RPMI8226 (cell line): Measurements from ENCODE around the gene MEX3C.
A peak's percentile ranks its signal among the peaks of the same experiment; 100 is the strongest.

Source experiments
- DNase-seq: peaks from one replicate; pipeline ENCODE4 v3.0.0-alpha.2; 2015

The MEX3C gene

DNA sequence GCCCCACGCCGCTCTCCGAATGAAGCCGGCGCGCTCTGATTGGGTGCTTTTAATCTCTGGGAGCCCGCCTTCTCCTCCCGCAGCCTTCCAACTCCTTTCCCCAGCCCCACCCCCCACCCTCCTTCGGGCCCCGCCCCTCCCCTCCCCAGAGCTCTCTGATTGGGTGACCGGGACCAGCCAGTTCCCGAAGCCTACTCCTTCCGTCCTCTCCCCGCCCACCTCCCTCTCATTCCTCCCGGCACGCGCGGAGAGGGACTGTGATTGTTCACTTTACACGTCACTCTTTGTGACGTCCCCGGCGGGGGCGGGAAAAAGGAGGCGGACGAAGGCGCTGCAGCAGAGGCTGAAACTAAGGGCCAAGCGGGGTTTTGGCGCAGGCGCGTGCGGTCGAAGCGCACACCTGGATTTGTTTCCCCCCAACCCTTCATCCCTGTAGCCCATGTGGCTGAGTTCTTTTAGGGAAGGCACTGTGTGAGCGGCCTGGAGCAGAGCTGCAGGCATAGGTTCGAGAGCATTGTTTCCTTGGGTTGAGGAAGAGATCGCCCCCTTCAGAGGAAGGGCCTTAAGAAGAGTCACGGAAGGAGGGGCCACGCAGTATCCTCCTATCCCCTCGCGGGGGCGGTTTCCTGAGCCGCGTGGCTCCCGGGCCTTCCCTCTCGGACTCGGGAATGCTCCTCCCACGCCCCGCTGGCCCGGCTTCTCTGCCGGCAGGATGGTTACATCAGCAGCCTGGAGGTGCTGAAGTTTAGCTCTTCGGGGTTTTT is at the start of gene MEX3C:
Gene MEX3C, minus strand, starts transcription at position 21 of the 764 bp plus-strand sequence. CDS start 361 bp downstream, outside the sequence.
- DNase-seq, result peak; percentile 100

DNA sequence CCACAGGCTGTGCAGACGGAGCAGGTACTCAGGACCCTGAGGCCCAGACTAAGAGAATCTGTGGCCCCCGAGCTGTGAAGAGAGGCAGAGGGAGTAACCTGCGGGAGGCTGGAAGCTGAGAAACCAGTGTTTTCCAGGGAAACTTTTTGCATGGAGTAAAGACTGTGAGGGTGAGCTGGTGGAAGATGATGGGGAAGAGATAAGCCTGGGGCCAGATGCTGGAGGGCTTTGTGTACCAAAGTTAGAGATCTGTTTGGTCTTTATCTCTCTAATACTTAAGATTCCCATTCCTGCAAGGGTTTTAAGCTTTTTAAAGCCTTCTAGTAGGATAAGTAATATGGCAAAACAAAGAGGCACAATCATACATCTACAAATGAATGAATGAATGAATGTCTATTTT is 43.7 kb upstream of the MEX3C start:
- DNase-seq, result no peak

DNA sequence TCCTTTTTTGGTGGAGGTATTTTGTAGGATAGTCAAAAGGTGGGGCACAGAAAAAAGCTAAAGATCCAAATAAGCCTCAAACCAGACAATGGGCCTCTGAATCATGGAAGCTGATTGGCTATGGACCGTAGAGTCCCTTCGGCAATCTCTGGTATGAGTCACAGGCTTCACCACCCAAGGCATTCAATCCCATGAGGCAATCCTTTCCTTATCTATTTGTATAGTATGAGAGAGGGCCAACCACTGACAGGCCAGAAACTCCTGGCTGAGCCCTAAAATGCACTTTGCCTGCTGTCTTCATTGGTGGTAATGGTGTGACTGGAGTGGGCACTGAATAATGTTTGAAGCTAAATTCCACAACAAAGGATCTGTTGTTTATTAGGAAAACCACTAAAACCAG is 38.7 kb upstream of the MEX3C start:
- DNase-seq, result no peak

DNA sequence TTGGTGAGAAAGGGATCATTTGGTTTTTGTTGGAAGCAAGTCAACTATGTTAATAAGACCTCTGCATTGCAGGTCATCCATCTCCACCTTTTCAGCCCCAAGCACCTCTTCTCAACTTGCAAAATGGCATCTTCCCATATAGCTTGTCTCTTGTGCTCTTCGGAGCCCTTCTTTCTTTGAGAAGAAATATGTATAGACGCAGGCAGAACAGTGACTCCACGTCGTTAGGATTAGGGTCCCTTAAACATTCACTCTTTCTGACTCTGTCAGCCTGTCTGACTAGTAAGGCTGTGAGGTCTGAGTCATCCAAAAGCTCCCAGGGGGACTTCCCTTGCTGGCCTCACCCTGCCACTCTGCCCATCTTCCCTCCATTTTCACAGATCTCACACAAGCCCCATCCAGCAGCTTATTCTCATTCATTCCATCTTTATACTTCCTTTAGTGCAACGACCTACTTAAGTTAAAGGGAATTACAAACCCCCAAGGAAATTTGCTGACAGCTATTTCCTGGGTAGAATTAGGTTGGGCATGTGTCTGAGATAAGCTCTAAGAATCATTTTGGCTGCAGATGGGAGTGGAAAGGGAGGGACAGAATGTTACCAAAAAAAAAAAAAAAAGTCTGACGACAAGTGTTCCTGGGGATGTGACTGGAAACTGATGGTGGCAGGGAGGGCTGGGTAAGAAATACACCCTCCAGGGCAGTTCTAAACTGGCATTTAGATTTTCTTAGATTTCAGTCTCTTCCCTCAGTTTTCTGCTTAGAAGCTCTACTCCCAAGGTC is 37.7 kb upstream of the MEX3C start:
- no peak for DNase-seq

DNA sequence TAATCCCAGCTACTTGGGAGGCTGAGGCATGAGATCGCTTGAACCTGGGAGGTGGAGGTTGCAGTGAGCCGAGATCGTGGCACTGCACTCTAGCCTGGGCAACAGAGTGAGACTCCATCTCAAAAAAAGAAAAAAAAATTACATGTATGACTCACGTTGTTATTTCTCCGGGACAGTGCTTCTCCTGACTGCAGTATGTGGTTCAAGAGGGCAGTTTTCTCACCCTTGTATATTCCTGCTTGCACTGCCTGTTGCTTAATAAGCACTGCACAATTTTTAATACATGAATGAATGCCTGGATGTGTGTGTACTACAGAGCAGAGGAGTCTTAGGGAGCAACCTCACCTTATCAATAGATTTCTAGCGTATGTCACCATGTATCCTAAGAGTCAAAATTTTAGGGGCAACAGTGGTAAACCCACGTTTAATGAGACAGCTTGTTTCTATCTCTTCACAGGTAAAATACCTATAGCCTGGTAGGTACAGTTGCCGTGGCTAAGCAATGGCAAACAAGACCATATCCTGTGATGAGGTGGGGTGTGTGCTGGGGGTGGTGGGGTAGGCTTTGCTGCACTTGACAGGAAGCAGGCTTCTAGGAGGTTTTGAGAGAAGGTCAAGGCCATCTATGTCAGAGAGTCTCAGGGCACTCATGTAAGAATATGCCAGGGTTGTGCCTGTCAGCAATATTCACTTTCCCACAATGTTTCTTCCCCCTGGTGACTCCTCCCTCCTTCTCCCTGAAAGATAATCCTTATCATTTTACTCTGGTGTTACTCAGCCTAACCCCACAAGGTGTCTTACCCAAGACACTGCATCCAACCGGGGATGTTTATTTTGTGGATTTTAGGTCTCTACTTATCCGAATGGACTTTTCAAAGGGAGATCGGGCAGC is 36.9 kb upstream of the MEX3C start:
- no peak for DNase-seq

DNA sequence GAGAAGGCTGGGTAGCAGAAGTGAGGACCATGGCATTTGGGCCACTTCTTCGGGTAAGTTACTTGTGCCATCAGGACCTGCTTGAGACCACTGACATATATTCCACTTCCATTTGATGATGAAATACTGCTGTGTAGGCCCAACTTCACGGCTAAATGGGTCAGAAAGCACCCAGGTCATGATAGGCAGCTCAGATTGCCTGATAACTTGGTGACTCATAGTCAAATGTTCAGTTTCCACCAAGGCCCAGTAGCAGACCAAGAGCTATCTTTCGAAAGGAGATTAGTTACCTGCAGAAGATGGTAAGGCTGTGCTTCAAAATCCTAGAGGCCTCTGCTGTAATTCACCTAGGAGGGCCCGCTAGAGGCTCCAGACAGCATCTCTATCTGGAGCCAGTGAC is 31.8 kb upstream of the MEX3C start:
- DNase-seq, result no peak

DNA sequence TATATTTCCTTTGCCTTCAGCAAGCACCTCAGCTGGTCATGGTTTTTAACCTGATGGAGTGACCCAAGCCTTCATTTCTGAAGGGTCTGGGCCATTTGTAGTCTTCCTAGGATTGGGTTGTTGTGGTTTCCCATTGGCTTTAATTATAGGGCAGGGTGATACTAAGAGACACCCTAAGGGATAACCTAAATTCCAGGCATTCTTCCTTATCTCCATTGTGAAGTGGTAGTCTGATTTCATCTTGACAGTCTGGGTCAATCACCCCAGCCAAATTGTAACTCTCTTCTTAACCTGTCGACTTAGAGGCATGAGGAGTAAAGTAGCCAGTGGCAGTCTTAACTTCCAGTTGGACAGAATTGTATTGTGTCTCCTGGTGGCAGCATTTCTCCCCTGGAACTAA is 30.2 kb upstream of the MEX3C start:
- DNase-seq, result no peak

DNA sequence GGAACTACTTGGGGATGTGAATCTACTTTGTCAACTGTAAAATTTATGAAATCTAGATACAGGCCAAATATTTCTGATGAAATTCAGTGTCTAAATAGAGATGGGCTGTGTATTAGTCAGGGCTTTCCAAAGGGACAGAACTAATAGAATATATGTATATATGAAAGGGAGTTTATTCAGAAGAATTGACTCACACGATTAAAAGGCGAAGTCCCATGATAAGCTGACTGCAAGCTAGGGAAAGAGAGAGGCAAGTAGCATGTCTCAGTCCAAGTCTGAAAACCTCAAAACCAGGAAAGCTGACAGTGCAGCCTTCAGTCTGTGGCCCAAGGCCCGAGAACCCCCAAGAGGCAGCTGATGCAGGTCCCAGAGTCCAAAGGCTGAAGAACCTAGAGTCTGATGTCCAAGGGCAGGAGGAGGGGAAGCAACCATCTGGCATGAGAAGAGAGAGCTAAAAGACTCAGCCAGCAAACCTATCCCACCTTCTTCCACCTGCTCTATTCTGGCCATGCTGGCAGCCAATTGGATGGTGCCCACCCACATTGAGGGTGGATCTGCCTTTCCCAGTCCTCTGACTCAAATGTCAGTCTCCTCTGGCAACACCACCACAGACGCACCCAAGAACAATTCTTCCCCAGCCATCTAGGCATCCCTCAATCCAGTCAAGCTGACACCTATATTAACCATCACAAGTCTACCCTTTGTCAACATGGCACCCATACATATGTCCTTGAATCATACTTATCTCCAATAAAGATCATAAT is 29.3 kb upstream of the MEX3C start:
- no peak for DNase-seq

DNA sequence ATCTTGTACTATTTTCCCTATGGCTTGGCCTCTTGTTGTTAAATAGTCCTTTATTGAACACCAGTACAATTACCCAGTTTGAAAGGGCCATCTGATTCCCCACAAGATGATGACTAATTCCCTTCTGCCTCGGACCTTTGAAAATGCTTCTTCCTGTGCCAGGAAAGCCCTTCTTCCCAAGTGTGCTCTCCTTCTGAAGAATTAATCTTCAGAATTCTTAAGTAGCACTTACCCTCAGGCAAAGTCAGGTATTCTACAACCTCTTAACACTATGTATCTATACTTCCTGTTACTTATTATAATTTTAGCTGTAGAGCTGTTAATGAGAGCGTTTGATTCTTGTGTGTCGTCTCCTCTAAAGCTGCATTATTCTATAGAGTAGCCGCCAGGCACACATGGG is 28.6 kb upstream of the MEX3C start:
- DNase-seq, result no peak

DNA sequence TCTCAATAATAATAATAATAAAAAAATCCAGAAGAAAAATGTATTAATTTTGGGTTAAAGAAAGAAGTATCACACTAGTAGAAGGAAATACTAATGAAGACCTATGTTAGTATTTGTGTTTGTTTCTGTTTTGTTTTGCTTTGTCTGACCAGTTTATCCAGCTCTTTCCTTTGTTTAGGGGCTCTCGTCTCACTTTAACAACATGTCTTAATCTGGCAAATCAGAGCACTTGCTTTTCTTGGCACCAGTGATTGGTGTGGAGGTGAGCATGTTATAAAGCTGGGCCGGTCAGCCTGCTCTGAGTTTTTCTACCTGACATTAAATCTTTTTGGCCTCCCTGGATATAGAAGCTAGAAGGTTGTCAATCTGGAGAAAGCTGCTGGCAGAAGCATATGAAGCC is 15.1 kb upstream of the MEX3C start:
- no peak for DNase-seq

DNA sequence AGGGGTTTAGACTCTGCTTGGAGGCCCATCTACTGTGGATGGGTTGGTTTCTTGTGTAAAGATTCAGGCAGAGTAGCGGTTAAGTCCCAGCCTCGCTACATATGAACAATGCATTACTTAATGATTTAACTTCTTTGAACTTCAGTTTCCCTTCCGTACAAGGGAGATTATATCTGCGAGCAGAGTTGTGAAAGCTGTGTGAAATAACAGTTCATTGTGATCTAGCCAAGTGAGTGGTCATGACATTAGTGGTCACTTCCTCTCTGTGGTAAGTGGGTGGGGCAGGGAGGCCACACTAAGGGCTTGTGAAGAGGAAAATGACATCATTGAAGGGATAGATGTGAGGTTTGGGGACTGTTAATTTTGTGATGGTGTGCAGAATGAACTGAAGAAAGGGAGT is 14.1 kb upstream of the MEX3C start:
- DNase-seq, result peak; percentile 27

DNA sequence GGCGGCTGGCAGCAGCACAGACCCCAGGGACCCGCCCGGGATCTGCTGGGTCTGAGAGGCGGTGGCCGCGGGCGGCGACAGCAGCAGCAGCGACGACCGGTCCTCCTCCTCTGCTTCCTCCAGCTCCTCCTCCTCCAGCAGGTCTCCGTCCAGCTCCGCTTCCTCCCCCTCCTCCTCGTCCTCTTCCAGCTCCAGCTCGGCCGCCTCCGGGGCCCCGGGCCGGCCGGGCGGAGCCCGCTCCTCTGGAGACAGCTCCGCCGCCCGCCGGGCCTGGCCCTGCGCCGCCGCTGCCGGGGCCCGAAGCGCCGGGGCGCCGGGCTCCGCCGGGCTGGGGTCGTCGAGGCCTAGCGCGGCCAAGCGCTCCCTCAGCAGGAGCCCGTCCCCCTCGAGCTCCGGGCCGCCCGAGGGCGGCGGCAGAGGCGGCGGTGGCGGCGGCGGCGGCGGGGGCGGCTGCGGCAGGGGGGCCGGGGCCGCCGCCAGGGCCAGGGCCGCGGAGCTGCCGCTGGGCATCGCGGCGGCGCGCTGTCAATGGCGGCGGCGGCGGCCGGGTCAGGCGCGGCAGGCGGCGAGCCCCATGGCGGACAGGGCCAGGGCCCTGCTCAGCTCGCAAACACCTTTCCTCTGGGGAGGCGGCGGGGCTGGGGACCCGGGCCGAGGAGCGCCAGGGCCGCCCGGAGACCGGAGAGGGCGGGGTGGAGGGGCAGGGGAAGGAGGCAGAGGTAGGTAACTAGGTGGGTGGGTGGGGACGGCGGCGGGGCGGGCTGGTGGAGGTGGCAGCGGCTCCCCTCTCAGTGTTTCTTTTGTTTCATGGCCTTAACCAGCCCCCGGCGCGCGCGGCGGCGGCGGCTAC is 445 bp downstream of the MEX3C start:
- DNase-seq, result peak; percentile 60

DNA sequence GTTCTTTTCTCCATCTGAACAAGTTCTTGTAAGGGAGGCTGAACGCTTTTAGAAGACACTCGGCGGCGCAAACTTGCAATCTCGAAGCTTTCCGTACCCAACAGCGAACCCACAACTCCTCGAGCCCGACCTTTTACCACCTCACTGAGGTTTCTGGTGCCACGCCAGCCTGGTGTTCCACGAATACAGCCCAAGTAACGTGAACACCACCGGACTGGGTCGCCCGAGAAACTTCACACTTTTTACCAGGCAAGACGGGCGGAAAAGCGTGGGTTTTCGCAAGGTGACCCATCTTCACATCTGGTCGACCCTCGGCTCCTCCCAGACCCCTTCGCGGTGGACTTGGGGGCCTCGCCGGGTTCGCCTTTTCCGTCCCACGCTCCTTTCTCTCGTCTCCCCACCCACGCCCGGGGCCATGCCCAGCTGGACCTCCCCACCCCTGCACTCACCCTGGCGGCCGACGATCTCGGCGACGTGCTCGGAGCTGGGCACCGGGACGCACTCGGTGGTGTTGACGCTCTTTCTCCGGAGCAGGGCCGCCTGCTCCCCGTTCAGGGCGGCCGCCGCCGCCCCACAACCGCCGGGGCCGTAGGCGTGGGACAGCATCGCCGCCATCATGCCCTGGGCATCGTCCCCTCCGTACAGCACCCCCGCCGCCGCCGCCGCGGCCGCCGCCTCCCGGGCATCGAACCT is 1.2 kb downstream of the MEX3C start:
- peak; percentile 55 for DNase-seq

DNA sequence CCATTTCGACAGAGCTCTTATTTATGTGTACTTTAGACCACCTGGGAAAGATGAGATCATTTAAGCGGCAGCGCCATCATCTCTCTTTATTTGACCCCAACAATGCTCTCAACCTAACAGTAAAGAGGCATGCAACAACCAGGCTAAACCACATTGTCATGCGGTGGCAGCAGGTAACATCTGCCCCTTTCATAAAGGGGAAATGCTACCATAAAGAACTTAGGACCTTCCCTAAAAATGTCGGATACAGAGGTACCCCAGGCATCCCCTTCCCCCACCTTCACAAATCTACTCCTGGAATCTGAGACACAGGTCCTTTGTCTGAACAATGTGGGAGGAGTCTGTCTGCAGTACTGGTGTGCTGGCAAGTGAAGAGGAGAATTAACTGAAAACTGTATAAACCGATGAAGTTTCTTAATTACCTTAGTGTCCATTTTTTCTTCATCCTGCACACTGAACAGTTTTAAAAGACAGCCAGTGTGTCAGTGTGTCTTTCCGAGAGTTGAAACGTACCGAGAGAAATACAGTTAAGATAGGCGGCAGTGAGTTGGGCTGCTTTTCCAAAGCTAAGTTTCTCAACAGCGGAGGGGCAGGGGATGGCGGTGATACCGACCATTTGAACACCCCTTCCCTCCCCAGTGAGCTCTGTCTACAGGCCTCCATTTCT is 1.9 kb downstream of the MEX3C start:
- peak; percentile 74 for DNase-seq

DNA sequence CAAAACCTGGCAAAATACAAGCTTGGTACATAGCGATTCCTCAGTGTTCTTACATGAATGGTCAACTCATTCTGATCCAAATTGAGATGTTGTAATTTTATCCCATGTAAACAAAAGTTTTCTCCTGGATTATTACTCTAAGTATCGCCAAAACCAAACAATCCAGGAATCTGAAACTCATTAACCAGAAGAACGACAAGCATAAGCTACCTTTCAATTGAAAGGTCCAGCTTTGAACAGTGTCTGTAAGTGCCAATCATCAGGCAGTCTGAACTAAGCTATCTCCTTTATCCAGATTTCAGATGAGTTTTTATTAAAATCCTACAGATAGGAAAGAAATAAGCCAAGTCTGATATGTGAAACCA is 2.4 kb downstream of the MEX3C start:
- DNase-seq, result no peak

DNA sequence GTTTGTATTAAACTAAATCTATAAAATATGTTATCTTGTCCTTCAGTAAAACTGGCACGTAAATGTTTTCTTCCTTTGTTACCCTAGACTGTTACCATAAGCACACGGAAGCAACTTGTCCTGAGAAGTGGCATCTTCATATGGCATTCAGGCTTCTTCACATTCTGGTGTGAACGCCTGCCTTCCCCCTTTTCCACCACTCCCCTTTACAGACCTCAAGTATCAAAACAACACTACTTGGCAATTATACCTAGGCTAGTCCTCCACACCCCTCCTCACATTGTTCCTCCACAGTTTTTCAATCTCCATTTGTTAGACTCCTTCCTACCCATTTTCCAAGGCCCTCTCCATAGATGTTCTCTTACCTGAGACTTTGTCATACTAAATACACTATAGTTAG is 2.9 kb downstream of the MEX3C start:
- DNase-seq, result peak; percentile 41

DNA sequence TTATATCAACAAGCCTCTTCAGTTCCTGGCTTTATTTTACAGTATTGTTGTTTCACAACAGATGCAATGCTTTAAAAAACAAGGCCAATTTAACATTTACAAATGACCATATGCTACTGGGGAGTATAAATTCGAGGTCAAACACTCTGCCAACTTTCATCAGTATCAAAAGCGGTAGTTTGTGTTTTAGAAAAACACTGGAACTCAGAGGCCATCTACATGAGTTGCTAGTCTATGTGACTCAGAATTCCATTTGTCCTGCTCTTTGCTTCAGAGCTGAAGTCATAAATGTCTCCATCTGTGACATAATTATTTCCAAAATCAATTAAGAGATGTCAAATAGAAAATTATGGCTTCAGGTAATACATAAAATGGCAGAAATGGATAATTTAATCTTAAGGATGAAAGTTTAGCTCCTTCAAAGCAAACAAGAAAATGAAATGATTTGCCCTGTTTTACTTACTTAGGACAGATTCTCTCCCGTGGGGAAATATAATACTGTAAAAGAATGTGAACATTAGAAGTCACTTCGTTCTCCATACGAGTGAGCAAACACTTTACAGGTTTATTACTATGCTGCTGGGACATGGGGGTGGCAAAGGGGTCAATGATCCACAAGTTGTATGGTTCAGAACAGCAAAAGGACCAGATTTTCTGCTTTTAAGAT is 3.7 kb downstream of the MEX3C start:
- DNase-seq, result peak; percentile 15

DNA sequence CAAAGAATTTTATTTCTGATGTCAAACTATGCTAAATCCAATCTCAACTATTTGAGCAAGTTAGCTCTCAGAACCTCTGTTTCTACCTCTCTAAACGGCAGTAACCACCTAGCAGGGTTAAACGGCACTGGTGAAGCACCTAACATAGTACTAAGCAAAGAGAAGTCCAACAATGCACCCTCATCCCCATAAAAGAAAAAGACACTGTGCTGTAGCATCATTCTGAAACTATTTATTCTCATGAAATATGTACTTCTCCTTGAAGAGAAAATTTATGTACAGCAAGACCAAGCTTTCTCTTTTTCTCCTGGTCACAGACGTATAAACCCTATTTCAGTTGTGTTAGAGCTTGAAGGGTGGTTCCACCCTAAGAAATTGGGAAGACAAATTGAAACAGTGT is 4.8 kb downstream of the MEX3C start:
- no peak for DNase-seq

DNA sequence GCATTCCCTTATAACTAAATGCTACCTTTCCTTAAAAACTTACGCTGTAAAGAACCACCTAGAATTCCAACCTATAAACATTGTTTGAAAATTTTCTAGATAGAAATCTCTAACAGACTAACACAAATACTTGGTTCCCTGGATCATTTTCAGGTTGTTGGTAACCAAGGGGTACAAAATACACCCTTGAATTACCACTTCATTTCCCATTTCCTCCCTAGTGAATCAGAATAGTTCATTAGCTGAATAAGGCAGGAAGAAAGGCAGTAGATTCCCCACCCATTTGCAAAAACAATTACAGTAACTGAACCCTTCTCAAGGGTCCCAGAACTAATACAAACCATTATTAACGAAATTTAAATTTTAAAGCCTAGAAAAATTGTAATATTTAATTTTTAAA is 5.5 kb downstream of the MEX3C start:
- no peak for DNase-seq
